Osteoblast (primary cell): ENCODE data around the gene CLCA1. TPM values are rescaled to one million over a fixed set of nuclear protein-coding genes. Genes with fewer than 3 reads are reported as not detected.

ENCODE experiments used
- DNase-seq: peaks from one replicate; pipeline ENCODE4 v3.0.0; 2011; ENCODE audit warnings: low spot score, mixed read lengths; ENCODE audit not compliant: insufficient read length; ENCODE audit errors: missing footprints
- H2AFZ ChIP-seq: 2 replicates; pipeline ENCODE4 v1.6.0; 2011; ENCODE audit warnings: mild to moderate bottlenecking, low read length
- H3K27ac ChIP-seq: 2 replicates; pipeline ENCODE4 v1.5.1; 2011; ENCODE audit warnings: mild to moderate bottlenecking, low read depth, low read length, moderate library complexity
- H3K27me3 ChIP-seq: 2 replicates; pipeline ENCODE4 v1.6.0; 2012; ENCODE audit warnings: mild to moderate bottlenecking, control low read depth, inconsistent platforms, low read length, moderate library complexity; ENCODE audit not compliant: insufficient read depth
- H3K36me3 ChIP-seq: 2 replicates; pipeline ENCODE4 v1.5.1; 2011; ENCODE audit warnings: mild to moderate bottlenecking, low read length, control low read depth, moderate library complexity; ENCODE audit not compliant: insufficient read depth
- H3K4me1 ChIP-seq: 2 replicates; pipeline ENCODE4 v1.5.1; 2011; ENCODE audit warnings: mild to moderate bottlenecking, low read length, control low read depth, moderate library complexity; ENCODE audit not compliant: insufficient read depth
- H3K4me2 ChIP-seq: 2 replicates; pipeline ENCODE4 v1.6.0; 2011; ENCODE audit warnings: mild to moderate bottlenecking, low read length; ENCODE audit not compliant: insufficient read depth
- H3K4me3 ChIP-seq: fragments of 200-600 bp; sonication (generic); 3 replicates; pipeline ENCODE4 v1.5.1; 2012; ENCODE audit warnings: mild to moderate bottlenecking, low read length, inconsistent platforms; ENCODE audit not compliant: insufficient read depth
- H3K79me2 ChIP-seq: 2 replicates; pipeline ENCODE4 v1.6.0; 2012; ENCODE audit warnings: mild to moderate bottlenecking, low read length, control low read depth, inconsistent platforms; ENCODE audit not compliant: insufficient read depth
- H3K9me3 ChIP-seq: 2 replicates; pipeline ENCODE4 v1.5.1; 2011; ENCODE audit warnings: low read depth, low read length, control low read depth
- H4K20me1 ChIP-seq: 2 replicates; pipeline ENCODE4 v1.6.0; 2012; ENCODE audit warnings: mild to moderate bottlenecking, low read length, control low read depth; ENCODE audit not compliant: insufficient read depth
- CTCF ChIP-seq: IDR thresholded peaks from 2 replicates; pipeline ENCODE4 v1.5.1; 2011; ENCODE audit warnings: mild to moderate bottlenecking, low read depth, low read length, moderate library complexity; ENCODE audit errors: extremely low read depth
- total RNA-seq: library from RNA; depleted of rRNA; stranded (reverse); fragments of >200 nt; gene quantifications from 2 replicates; pipeline ENCODE4 v1.2.3, GENCODE V29; 2012

CLCA1 gene
- total RNA-seq, 1 donor: not detected

GRCh38 chr1:86472767-86473166 lies 4.0 kb downstream of the CLCA1 start:
- no peak overlapping the region for H3K4me3 ChIP-seq
- DNase-seq: no peak
- no peak overlapping the region for H3K27ac ChIP-seq
- H3K9me3 ChIP-seq: no peaks in the 10 kb centered on the region
- no peak overlapping the region for H2AFZ ChIP-seq
- no peaks in the 10 kb centered on the region for H3K79me2 ChIP-seq
- TF ChIP-seq CTCF: no peak
- no peak overlapping the region for H3K4me2 ChIP-seq
- no peaks in the 10 kb centered on the region for H4K20me1 ChIP-seq
- H3K4me1 ChIP-seq: no peaks in the 10 kb centered on the region
- no peaks in the 10 kb centered on the region for H3K27me3 ChIP-seq
- H3K36me3 ChIP-seq: no peaks in the 10 kb centered on the region

DNA sequence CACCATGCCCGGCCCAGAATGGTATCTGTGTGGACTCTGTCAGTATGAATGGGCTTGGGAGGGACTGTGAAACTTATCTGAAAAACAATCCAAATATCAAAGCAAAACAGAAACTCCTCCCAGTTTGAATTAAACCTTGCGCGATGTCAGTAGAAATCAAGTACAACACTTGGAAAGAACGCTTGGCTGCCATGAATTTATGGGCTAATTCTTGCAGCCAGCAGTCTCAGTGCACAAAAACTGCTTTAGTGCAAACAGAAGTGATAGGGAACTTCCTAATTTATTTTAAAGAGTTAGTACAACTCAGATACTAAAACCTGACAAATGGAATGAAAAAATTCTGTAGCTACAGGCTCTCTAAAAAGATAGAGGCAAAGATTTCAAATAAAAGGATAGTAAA lies 8.5 kb downstream of the CLCA1 start:
- Histone ChIP-seq H3K9me3 (no peaks in the 10 kb centered on the region), H3K79me2 (no peaks in the 10 kb centered on the region), H3K4me1 (no peaks in the 10 kb centered on the region), H3K4me3 (no peak overlapping the region), H3K27ac (no peak overlapping the region), H3K27me3 (no peaks in the 10 kb centered on the region), H2AFZ (no peak overlapping the region), H4K20me1 (no peaks in the 10 kb centered on the region), H3K4me2 (no peak overlapping the region), H3K36me3 (no peaks in the 10 kb centered on the region)
- no peak for DNase-seq
- no peak for TF ChIP-seq CTCF

DNA sequence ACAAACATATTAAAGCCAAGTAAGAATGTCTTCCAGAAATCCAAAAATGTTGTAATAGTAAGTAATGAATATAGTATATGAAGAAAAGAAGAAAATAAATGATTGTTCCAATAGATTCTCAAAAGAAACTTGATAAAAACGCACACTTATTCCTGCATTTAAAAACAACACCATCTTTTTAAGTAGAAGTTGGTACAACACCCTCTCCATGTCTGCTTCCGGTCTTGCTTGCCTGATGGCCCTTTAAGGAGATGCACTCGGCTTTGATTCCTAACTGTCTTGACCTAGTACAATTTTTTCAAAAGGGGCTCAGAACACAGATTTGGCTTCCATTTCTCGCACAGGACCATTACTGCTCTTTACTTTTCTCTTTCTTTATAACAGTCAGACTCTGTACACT lies 9.0 kb downstream of the CLCA1 start:
- Histone ChIP-seq H2AFZ (no peak overlapping the region), H3K4me3 (no peak overlapping the region), H3K4me2 (no peak overlapping the region), H3K79me2 (no peaks in the 10 kb centered on the region), H3K36me3 (no peaks in the 10 kb centered on the region), H3K27ac (no peak overlapping the region), H4K20me1 (no peaks in the 10 kb centered on the region), H3K4me1 (no peaks in the 10 kb centered on the region), H3K27me3 (no peaks in the 10 kb centered on the region), H3K9me3 (no peaks in the 10 kb centered on the region)
- DNase-seq: no peak
- no peak for TF ChIP-seq CTCF

DNA sequence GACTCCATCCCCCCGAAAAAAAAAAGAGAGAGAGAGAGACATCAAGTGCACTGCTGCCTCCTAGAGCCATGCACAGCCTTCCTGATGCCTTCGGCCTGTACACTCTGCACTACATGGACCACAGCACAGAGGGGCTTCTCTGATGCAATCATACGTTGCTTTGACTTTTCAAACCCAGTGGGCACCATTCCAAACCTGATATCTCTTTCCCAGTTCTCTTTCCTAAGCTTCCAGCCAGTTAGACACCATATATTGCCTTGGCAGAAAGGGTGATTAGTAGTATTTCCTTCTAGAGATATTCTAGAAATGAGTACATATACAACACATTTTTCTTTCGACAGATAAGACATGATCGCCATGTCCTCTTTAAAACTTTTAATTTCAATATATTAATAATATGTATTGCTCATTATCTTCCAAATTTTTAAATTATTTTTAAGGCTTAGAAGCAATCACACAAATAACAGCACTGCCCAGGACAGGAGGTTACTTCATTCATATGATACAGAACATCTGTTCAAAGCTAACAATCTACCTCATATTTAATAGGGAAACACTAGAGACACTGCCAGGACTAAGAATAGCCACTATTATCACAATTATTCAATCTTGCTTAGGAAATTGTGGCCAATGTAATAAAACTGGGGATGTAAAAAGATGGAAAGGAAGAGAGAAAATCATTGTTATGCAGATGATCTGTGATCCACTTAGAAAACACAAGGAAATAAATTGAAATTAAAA lies 9.9 kb downstream of the CLCA1 start:
- TF ChIP-seq CTCF: no peak
- Histone ChIP-seq H4K20me1 (no peaks in the 10 kb centered on the region), H3K27ac (no peak overlapping the region), H3K36me3 (no peaks in the 10 kb centered on the region), H3K79me2 (no peaks in the 10 kb centered on the region), H3K4me3 (no peak overlapping the region), H3K4me2 (no peak overlapping the region), H2AFZ (no peak overlapping the region), H3K27me3 (no peaks in the 10 kb centered on the region), H3K4me1 (no peaks in the 10 kb centered on the region), H3K9me3 (no peaks in the 10 kb centered on the region)
- no peak for DNase-seq
